ENCODE data around the gene MIOS. TPM values are rescaled to one million over a fixed set of nuclear protein-coding genes. Genes with fewer than 3 reads are reported as not detected.

MIOS gene
- total and polyA plus RNA-seq, 9 of the 15 experiments (the other 6 are each of a cell fraction or from before 2014, with no cell fraction given) = 7.8 to 47.8 (median 30.6) TPM

- WGBS (ENCODE audit: insufficient coverage, low coverage, missing lambda C conversion rate) = 6% methylated on average over 8 of the region's 8 CpGs
- no peak overlapping the region for H2AFZ ChIP-seq (ENCODE audit: low read depth, low read length)
- H3K9ac ChIP-seq (ENCODE audit: insufficient read depth in 1 of 2, low read depth in 2 of 2, low read length in 2 of 2) = no peak overlapping the region
- no peak; the same call in 1 of the 3 replicates for ATAC-seq
- no peak for DNase-seq (ENCODE audit: extremely low read depth in 1 of 4, low spot score in 3 of 4)
- no peak overlapping the region for H3K4me2 ChIP-seq (ENCODE audit: insufficient read depth, low read length)
- no peak overlapping the region for H3K4me3 ChIP-seq
- in situ Hi-C loops (cut with MboI) (no loop called here), intact Hi-C loops (cut with micrococcal nuclease) (no loop called here)
- CTCF ChIA-PET (ENCODE audit: low intra/inter-chr PET ratio) = no interaction called here
- H3K9me3 ChIP-seq (replicated peaks; ENCODE audit: control insufficient read depth, insufficient read depth, low read depth, low read length) = no peaks in the 10 kb centered on the region
- H3K27ac ChIP-seq (ENCODE audit: extremely low read depth, low read depth, low read length) = no peak overlapping the region
- BruUV-seq (replicated peaks) = no TSS peak
- no peak for FAIRE-seq
- 0 out of 2 replicates have a peak, but pooled peaks cover 4% of the 10 kb centered on the region for H4K20me1 ChIP-seq (replicated peaks; ENCODE audit: control insufficient read depth, insufficient read depth, low read length)
- peaks cover 0 to 4% of the 10 kb centered on the region in 2 experiments; a peak in 1 of 5 replicates for H3K4me1 ChIP-seq (replicated peaks in 1 of 2; ENCODE audit: control insufficient read depth in 2 of 2, insufficient read depth in 2 of 2, low read length in 2 of 2)
- POLR2A ChIA-PET = no interaction called here
- peaks cover 0 to 9% of the 10 kb centered on the region in 2 experiments; a peak in 2 of 5 replicates for H3K27me3 ChIP-seq (ENCODE audit: control insufficient read depth in 2 of 2, insufficient read depth in 2 of 2, low read length in 2 of 2)
- H3K79me2 ChIP-seq (ENCODE audit: control insufficient read depth, insufficient read depth, low read length) = no peaks in the 10 kb centered on the region
- no peaks in the 10 kb centered on the region for H3K9me1 ChIP-seq (ENCODE audit: control insufficient read depth, insufficient read depth, low read length)
- H3K36me3 ChIP-seq (ENCODE audit: control insufficient read depth, insufficient read depth, low read length) = no peaks in the 10 kb centered on the region
- TF ChIP-seq TCF15 (CRISPR knock-in tag; IDR thresholded peaks at IDR 0.05) (no peak), SOX6 (IDR thresholded peaks at IDR 0.05) (peak; percentile 16; the same call in 1 of the 2 replicates), TCF3 (CRISPR knock-in tag; IDR thresholded peaks at IDR 0.05) (peak; percentile 33; the same call in 1 of the 2 replicates), RBM25 (IDR thresholded peaks at IDR 0.05; ENCODE audit: low read depth, low read length, severe bottlenecking) (peak; percentile 14), CREB3L1 (IDR thresholded peaks at IDR 0.05; ENCODE audit: borderline replicate concordance, low read depth) (no peak), GABPA (tag; conservative IDR thresholded peaks at IDR 0.05; ENCODE audit: low read depth) (no peak), ZNF586 (CRISPR knock-in tag; conservative IDR thresholded peaks at IDR 0.05) (no peak), ZKSCAN3 (CRISPR knock-in tag; IDR thresholded peaks at IDR 0.05) (no peak), PHB2 (IDR thresholded peaks at IDR 0.05; ENCODE audit: low read depth) (no peak), NFIX (CRISPR knock-in tag; IDR thresholded peaks at IDR 0.05; ENCODE audit: low read depth) (no peak), ZNF518B (CRISPR knock-in tag; IDR thresholded peaks at IDR 0.05) (no peak)
Observed at GRCh38 chr7:7554649-7555575, 11.8 kb upstream of the MIOS start.

All from K562 (cell line).